Smooth muscle cell of trachea (primary cell): ENCODE results near the gene C16orf46. TPM values are rescaled to one million over a fixed set of nuclear protein-coding genes. Genes with fewer than 3 reads are reported as not detected.

ENCODE experiments used
- total RNA-seq: library from RNA; depleted of rRNA; stranded (reverse); fragments of >200 nt; gene quantifications from 2 replicates; pipeline ENCODE4 v1.2.1, GENCODE V29; 2014

C16orf46 gene, protein sequence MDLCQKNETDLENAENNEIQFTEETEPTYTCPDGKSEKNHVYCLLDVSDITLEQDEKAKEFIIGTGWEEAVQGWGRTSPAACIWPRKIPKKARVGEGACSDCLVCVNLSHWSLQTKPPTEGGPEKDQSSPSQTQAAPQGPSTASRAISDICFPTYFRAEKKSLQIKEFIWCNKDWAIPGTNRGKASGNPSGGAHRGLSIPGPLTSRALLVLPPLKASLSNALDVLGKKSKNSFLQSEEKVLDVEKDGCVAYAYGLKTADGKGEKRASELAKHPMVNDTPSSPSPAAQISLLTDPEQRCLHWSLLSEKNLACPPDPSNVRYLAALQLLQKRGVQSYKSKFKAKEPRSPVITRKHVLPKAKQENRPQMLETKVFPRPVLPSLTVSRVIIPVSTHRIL
- 0.73 and 1.5 TPM in 2 replicates for total RNA-seq

DNA sequence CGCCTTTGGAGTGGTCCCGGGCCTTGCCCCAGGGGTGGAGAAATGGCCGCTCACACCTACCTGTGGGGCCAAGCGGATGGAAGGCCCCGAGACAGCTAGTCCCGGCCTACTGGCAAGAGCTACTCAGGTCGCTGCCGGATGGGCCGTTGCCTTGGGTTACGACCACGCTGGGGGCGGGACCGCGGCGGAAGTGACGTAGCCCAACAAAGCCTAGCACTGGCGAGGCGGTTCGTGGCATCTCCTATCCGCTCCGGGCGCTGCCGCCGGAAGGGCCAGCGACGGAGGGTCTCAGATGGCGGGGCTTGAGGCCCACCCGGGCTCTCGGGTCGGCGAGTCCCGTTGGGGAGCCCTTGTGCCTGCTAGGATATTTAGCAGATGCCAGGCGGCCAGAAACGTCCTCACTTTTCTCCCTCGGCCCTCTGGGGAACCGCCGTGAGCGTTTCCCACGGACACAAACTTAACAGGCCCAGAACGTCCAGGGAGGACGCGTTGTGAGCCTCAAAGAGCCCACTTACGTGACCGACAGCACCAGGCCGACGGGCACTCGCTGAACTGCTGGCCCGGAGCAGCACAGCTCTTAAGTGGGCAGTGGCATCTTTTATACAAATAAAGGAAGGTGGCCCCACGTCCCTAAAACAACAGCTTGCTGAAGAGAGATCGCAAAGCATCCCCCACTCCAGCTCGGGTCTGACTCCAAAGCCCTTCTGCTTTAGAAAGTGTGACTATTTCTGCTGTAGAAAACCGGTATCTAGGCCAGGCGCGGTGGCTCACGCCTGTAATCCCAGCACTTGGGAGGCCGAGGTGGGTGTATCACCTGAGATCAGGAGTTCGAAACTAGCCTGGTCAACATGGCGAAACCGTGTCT is at the start of gene C16orf46:
C16orf46 (minus strand) TSS at position 163 of the 865 bp plus-strand sequence. CDS start 13,283 bp downstream, outside the sequence.

DNA sequence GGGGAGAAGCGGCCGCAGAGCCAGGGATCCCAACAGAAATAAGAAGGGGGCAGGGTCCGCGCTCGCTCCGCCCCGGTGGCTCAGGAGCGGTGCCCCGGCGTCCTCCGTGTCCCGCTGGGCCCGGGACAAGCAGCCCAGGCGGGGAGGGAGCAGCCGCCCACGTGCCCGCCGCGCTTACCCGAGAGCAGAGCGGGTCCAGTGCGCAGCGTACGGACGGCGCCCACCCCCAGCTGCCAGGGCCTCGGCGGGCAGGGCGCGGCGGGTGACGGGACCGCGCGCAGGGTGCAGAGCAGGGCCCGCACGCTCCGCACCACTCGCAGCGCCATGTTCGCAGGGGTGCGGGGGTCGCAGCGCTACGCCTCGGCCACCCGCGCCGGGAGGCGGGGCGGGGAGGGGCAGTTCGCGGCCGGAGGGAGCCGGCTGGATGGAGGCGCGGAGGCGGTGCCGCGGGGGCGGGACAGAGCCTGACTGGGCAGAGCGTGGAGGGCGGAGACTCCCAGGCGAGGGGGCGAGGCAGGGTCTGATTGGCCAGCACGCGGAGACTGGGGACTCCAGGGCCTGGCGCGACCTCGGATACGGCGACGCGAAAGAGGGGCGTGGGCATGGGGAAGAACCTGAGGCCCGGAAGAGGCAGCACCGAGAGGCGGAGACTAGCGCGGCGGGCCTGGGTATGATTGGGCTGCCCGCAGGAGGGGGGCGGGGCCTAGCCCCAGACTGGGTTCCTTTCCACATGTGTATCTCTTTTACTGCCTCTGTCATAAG is 19.1 kb upstream of the C16orf46 start, which contains the start of gene GCSH:
GCSH (minus strand) TSS at position 443 of the 762 bp plus-strand sequence; CDS start at position 326, 117 bp downstream.

DNA sequence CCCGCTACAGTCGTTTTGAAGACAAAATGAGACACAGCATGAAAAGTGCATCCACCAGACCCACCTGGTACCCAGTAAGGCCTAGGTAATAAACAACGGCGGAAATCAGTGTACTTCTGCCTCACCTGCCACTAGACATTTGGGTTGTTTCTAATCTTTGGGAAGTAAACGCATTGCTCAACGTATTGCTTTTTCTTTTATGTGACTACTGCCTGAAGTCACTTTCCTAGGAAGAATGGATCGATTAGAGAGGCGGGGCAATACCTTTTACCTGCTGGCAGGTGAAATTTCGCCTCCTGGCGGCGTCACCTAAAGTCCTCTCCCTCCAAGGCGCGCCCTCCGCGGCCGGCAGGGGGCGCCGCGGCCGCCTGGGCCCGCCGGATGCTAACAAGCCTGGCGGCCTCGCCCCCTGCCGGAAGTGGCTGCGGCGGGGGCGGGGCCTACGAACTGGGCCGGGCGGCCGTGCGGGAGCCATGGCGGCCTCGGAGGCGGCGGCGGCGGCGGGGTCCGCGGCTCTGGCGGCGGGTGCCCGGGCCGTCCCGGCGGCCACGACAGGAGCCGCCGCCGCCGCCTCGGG is 41.6 kb downstream of the C16orf46 start, which contains the start of gene ATMIN:
ATMIN (plus strand) TSS at position 445 of the 577 bp plus-strand sequence; CDS start at position 474, 29 bp downstream.

Other genes starting within 250 kb of the C16orf46 start
- gene CMC2, start 70.4 kb downstream of the C16orf46 start, total RNA-seq = 22.8 and 41.5 TPM in 2 replicates
- 13.7 and 68.1 TPM in 2 replicates for gene CENPN, start 70.0 kb downstream of the C16orf46 start, total RNA-seq
- gene ATMIN, start 41.4 kb downstream of the C16orf46 start, total RNA-seq = 38.7 and 52.4 TPM in 2 replicates
- gene GCSH, start 19.2 kb upstream of the C16orf46 start, total RNA-seq = 9.3 and 30.0 TPM in 2 replicates
- gene BCO1, start 161.5 kb upstream of the C16orf46 start, total RNA-seq = under 0.01 TPM in 1 of 2 replicates, not detected in the other
- 5.1 and 5.7 TPM in 2 replicates for gene GAN, start 237.7 kb upstream of the C16orf46 start, total RNA-seq